GM12874 (cell line): Measurements from ENCODE around the gene GSTT4.

Experiments used
- CTCF ChIP-seq: IDR thresholded peaks from 2 replicates; pipeline ENCODE4 v1.5.1; 2011; ENCODE audit warnings: low read depth, mild to moderate bottlenecking, control low read depth, low read length, moderate library complexity; ENCODE audit not compliant: insufficient read depth

The GSTT4 gene

GRCh38 chr22:24043958-24044357 is 38.7 kb upstream of the GSTT4 start:
- no peak for TF ChIP-seq CTCF

- TF ChIP-seq CTCF, result no peak
Measured at GRCh38 chr22:24040946-24041345, 35.7 kb upstream of the GSTT4 start.

- TF ChIP-seq CTCF, result no peak
Measured at GRCh38 chr22:24039046-24039445, 33.8 kb upstream of the GSTT4 start.

GRCh38 chr22:24037851-24038765 is 32.9 kb upstream of the GSTT4 start:
- no peak for TF ChIP-seq CTCF

- TF ChIP-seq CTCF, result no peak
Measured at GRCh38 chr22:24035296-24035695, 30.0 kb upstream of the GSTT4 start.

- TF ChIP-seq CTCF, result no peak
Measured at GRCh38 chr22:24033731-24034130, 28.5 kb upstream of the GSTT4 start.

- TF ChIP-seq CTCF, result no peak
Measured at GRCh38 chr22:24030186-24030702, 25.0 kb upstream of the GSTT4 start.
